A549 (cell line): ENCODE results near the gene GTF2IRD1. TPM values are rescaled to one million over a fixed set of nuclear protein-coding genes. Genes with fewer than 3 reads are reported as not detected.

Experiments used
- ATAC-seq, 2 experiments: fragments of 200-7000 bp in 1 of 2; fragments of >200 bp in 1 of 2; cut with Nextera tagmentation in 1 of 2; cut with Tn5 transposase in 1 of 2; 3 replicates each; pipeline versions ENCODE4 v1.8.0 to v1.9.1; 2018 to 2020; ENCODE audit warnings: mild to moderate bottlenecking in 1 of 2, moderate library complexity in 1 of 2
- CTCF ChIA-PET: fragments of 300-600 bp; sonication (Branson Sonifier 250); formaldehyde crosslinking; extraction: SDS; loops from one replicate; lab custom pipeline; 2021; ENCODE audit warnings: antibody characterized with exemption, inconsistent platforms; lab: Yijun Ruan, JAX
- POLR2A ChIA-PET: fragments of 350-600 bp; formaldehyde crosslinking; extraction: SDS; loops from one replicate; lab custom pipeline; 2021; ENCODE audit warnings: antibody characterized with exemption, inconsistent platforms; lab: Yijun Ruan, JAX
- DNase-seq, 2 experiments: peaks; one replicate each; pipeline versions ENCODE4 v3.0.0 to v3.0.0-alpha.2; 2011 to 2016; ENCODE audit warnings: low read depth in 1 of 2, low spot score in 1 of 2
- FAIRE-seq: peaks from 2 replicates; lab custom pipeline; 2011; peaks lifted over from hg19 to GRCh38; lab: Jason Lieb, UNC
- H3K27ac ChIP-seq, 2 experiments: fragments of >200 bp; sonication (Bioruptor Twin); formaldehyde crosslinking; 3 replicates each; pipeline ENCODE4 v1.5.1; 2016 to 2017
- H3K4me1 ChIP-seq: fragments of >200 bp; sonication (Bioruptor Twin); formaldehyde crosslinking; 3 replicates; pipeline ENCODE4 v1.6.1; 2016
- H3K4me2 ChIP-seq: fragments of >200 bp; sonication (Bioruptor Twin); formaldehyde crosslinking; 3 replicates; pipeline ENCODE4 v1.6.1; 2016
- H3K4me3 ChIP-seq: fragments of >200 bp; sonication (Bioruptor Twin); formaldehyde crosslinking; 3 replicates; pipeline ENCODE4 v1.5.1; 2016
- H3K9me3 ChIP-seq: fragments of >200 bp; sonication (Bioruptor Twin); formaldehyde crosslinking; 3 replicates; pipeline ENCODE4 v1.6.1; 2016
- BHLHE40 ChIP-seq: IDR thresholded peaks from 2 replicates; pipeline ENCODE4 v1.6.1; 2012; ENCODE audit warnings: low read depth, low read length, inconsistent platforms
- CEBPB ChIP-seq, 2 experiments: fragments of >200 bp in 1 of 2; sonication (Bioruptor Twin) in 1 of 2; formaldehyde crosslinking in 1 of 2; IDR thresholded peaks; 2 replicates each; pipeline ENCODE4 v1.6.1; 2012 to 2016
- CHD2 ChIP-seq: fragments of 150-350 bp; IDR thresholded peaks from 2 replicates; pipeline ENCODE4 v1.6.1; 2014; ENCODE audit warnings: low read length; ENCODE audit not compliant: partially characterized antibody
- EHF ChIP-seq: fragments of 250-450 bp; sonication (Bioruptor Pico); IDR thresholded peaks from 2 replicates; pipeline ENCODE4 v1.5.0; 2020; ENCODE audit warnings: mild to moderate bottlenecking
- EP300 ChIP-seq, 2 experiments: fragments of >200 bp; sonication (Bioruptor Twin); formaldehyde crosslinking; IDR thresholded peaks; 2 replicates in 1 of 2; 3 replicates in 1 of 2; pipeline ENCODE4 v1.6.1; 2016 to 2017
- FOSB ChIP-seq: fragments of 250-450 bp; sonication (Bioruptor Pico); IDR thresholded peaks from 2 replicates; pipeline ENCODE4 v1.5.0; 2020; ENCODE audit warnings: mild to moderate bottlenecking, moderate library complexity
- FOSL2 ChIP-seq, 2 experiments: fragments of 450-650 bp in 1 of 2; fragments of >200 bp in 1 of 2; sonication (Bioruptor Twin) in 1 of 2; formaldehyde crosslinking; IDR thresholded peaks; 2 replicates each; pipeline versions ENCODE4 v1.5.0 to v1.6.1; 2016 to 2020; ENCODE audit warnings: mild to moderate bottlenecking in 1 of 2, moderate library complexity in 1 of 2
- HES2 ChIP-seq: fragments of >200 bp; sonication (Bioruptor Twin); formaldehyde crosslinking; IDR thresholded peaks from 2 replicates; pipeline ENCODE4 v1.6.1; 2016
- HEYL ChIP-seq: fragments of 250-450 bp; sonication (Bioruptor Pico); IDR thresholded peaks from 2 replicates; pipeline ENCODE4 v1.8.0; 2021; ENCODE audit warnings: mild to moderate bottlenecking, moderate library complexity
- HOXB5 ChIP-seq: fragments of 250-450 bp; sonication (Bioruptor Pico); IDR thresholded peaks from 2 replicates; pipeline ENCODE4 v1.5.0; 2020; ENCODE audit warnings: mild to moderate bottlenecking, moderate library complexity
- JUN ChIP-seq, 2 experiments: fragments of >200 bp; sonication (Bioruptor Twin); formaldehyde crosslinking; IDR thresholded peaks; 2 replicates in 1 of 2; 3 replicates in 1 of 2; pipeline ENCODE4 v1.6.1; 2016 to 2017
- KDM5A ChIP-seq: fragments of 200-600 bp; sonication (generic); IDR thresholded peaks from 2 replicates; pipeline ENCODE4 v1.6.1; 2016; ENCODE audit warnings: antibody characterized with exemption, mild to moderate bottlenecking
- MAFK ChIP-seq: fragments of 450-650 bp; IDR thresholded peaks from 2 replicates; pipeline ENCODE4 v1.6.1; 2014; ENCODE audit not compliant: partially characterized antibody
- MYC ChIP-seq: IDR thresholded peaks from 2 replicates; pipeline ENCODE4 v1.6.1; 2012; ENCODE audit warnings: mild to moderate bottlenecking, inconsistent platforms, low read length, improper control_type of control experiment, borderline replicate concordance
- NPAS2 ChIP-seq: fragments of 250-450 bp; sonication (Bioruptor Pico); IDR thresholded peaks from 2 replicates; pipeline ENCODE4 v1.8.0; 2022; ENCODE audit warnings: mild to moderate bottlenecking, moderate library complexity, borderline replicate concordance
- NR3C1 ChIP-seq: fragments of >200 bp; sonication (Bioruptor Twin); formaldehyde crosslinking; IDR thresholded peaks from 3 replicates; pipeline ENCODE4 v1.6.1; 2017
- PBX3 ChIP-seq: IDR thresholded peaks from 2 replicates; pipeline ENCODE4 v1.6.1; 2012
- PHF8 ChIP-seq: fragments of 200-600 bp; sonication (generic); IDR thresholded peaks from 2 replicates; pipeline ENCODE4 v1.6.1; 2016; ENCODE audit warnings: low read depth, mild to moderate bottlenecking, antibody characterized with exemption, moderate library complexity, borderline replicate concordance
- POLR2A ChIP-seq: IDR thresholded peaks from 2 replicates; pipeline ENCODE4 v1.6.1; 2012; ENCODE audit warnings: mild to moderate bottlenecking, low read length
- RAD21 ChIP-seq, 2 experiments: fragments of >200 bp in 1 of 2; sonication (Bioruptor Twin) in 1 of 2; formaldehyde crosslinking in 1 of 2; IDR thresholded peaks in 1 of 2; conservative IDR thresholded peaks in 1 of 2; 2 replicates in 1 of 2; 3 replicates in 1 of 2; pipeline ENCODE4 v1.6.1; 2012 to 2018; ENCODE audit warnings: inconsistent platforms in 1 of 2
- RARB ChIP-seq: fragments of 250-450 bp; sonication (Bioruptor Pico); IDR thresholded peaks from 2 replicates; pipeline ENCODE4 v1.8.0; 2021; ENCODE audit warnings: mild to moderate bottlenecking, moderate library complexity
- RCOR1 ChIP-seq: fragments of 150-350 bp; IDR thresholded peaks from 2 replicates; pipeline ENCODE4 v1.6.1; 2014; ENCODE audit warnings: antibody characterized with exemption, low read length, low read depth
- RFX5 ChIP-seq: fragments of 450-650 bp; IDR thresholded peaks from 2 replicates; pipeline ENCODE4 v1.7.1; 2014; ENCODE audit warnings: antibody characterized with exemption, mild to moderate bottlenecking, moderate library complexity
- RNF2 ChIP-seq: fragments of 200-600 bp; sonication (generic); IDR thresholded peaks from 2 replicates; pipeline ENCODE4 v1.6.1; 2016; ENCODE audit warnings: low read depth, mild to moderate bottlenecking, antibody characterized with exemption, moderate library complexity, borderline replicate concordance
- SMC3 ChIP-seq: fragments of >200 bp; sonication (Bioruptor Twin); formaldehyde crosslinking; IDR thresholded peaks from 3 replicates; pipeline ENCODE4 v1.6.1; 2018; ENCODE audit warnings: inconsistent platforms
- ZNF302 ChIP-seq: fragments of 250-450 bp; sonication (Bioruptor Pico); IDR thresholded peaks from 2 replicates; pipeline ENCODE4 v1.9.0; 2021; ENCODE audit warnings: inconsistent platforms, mild to moderate bottlenecking, moderate library complexity
- ZSCAN20 ChIP-seq: fragments of 250-450 bp; sonication (Bioruptor Pico); IDR thresholded peaks from 2 replicates; pipeline ENCODE4 v1.8.0; 2022; ENCODE audit warnings: mild to moderate bottlenecking, moderate library complexity
- WGBS: methylation state at CpG from one replicate; pipeline ENCODE4 v1.1.6; 2017; ENCODE audit errors: missing lambda C conversion rate; 5-methylcytosine and 5-hydroxymethylcytosine counted together
- polyA plus RNA-seq, 4 experiments: library from polyadenylated mRNA; depleted of rRNA in 3 of 4; stranded (reverse); fragments of >200 nt; fragmentation: RNase III in 1 of 4; extraction: RNeasy Plus Mini Kit Qiagen cat#74134 plus additional on column Dnase treatment in 1 of 4; gene quantifications; 2 replicates in 3 of 4; 3 replicates in 1 of 4; pipeline ENCODE4 v1.2.3, GENCODE V29; 2011 to 2017
- TF ChIP-seq, protein P1 (sequence below): fragments of 150-350 bp; IDR thresholded peaks from 2 replicates; pipeline ENCODE4 v1.6.1; 2014; ENCODE audit warnings: low read depth, mild to moderate bottlenecking, low read length
- TF ChIP-seq, protein P2 (sequence below): IDR thresholded peaks from 2 replicates; pipeline ENCODE4 v1.6.1; 2012
- TF ChIP-seq, protein P3 (sequence below): fragments of 250-450 bp; sonication (Bioruptor Pico); IDR thresholded peaks from 2 replicates; pipeline ENCODE4 v1.5.0; 2021; ENCODE audit warnings: mild to moderate bottlenecking, moderate library complexity, borderline replicate concordance
- TF ChIP-seq, protein P4 (sequence below): fragments of 250-450 bp; sonication (Bioruptor Pico); IDR thresholded peaks from 2 replicates; pipeline ENCODE4 v1.5.0; 2020; ENCODE audit warnings: low read depth, mild to moderate bottlenecking, moderate library complexity
- TF ChIP-seq, protein P5 (sequence below): fragments of 450-650 bp; IDR thresholded peaks from 2 replicates; pipeline ENCODE4 v1.6.1; 2014; ENCODE audit warnings: antibody characterized with exemption
- TF ChIP-seq, protein P6 (sequence below): fragments of >200 bp; sonication (Bioruptor Twin); formaldehyde crosslinking; IDR thresholded peaks from 3 replicates; pipeline ENCODE4 v1.6.1; 2016

GTF2IRD1 gene
- polyA plus RNA-seq, 2 of the 4 experiments (the other 2 are of a cell fraction) = 19.9 to 20.5 TPM

- ChIA-PET CTCF (interaction anchor here (0.9 to 6.7 kb wide), 6 partner anchors 8 to 174 kb away, joined by 3 to 41 read pairs (median 4); no protein-coding TSS in a partner anchor), POLR2A (interaction anchor here (0.6 to 1.2 kb wide), 2 partner anchors 12 to 82 kb away, joined by 3 to 4 read pairs; no protein-coding TSS in a partner anchor)
- Histone ChIP-seq H3K4me3 (no peak overlapping the region), H3K27ac (peak overlapping the region; percentile 95 to 100), H3K9me3 (no peaks in the 10 kb centered on the region), H3K4me2 (peak overlapping the region; percentile 61), H3K4me1 (peaks cover 62% of the 10 kb centered on the region)
- DNase-seq (peak; percentile 76 to 83), ATAC-seq (peak; percentile 57 to 77), FAIRE-seq (no peak)
- WGBS = 52% methylated on average over 11 of the region's 11 CpGs
- TF ChIP-seq CEBPB (IDR thresholded peaks at IDR 0.05) (peak in 1 of 2 experiments; percentile 72; a peak in 1 of 4 replicates), HEYL (CRISPR knock-in tag) (no peak), SMC3 (peak; percentile 19; the same call in 2 of the 3 replicates), PBX3 (no peak), HES2 (no peak), JUN (IDR thresholded peaks at IDR 0.05) (peak in 1 of 2 experiments; percentile 31; a peak in 1 of 5 replicates), FOSL2 (IDR thresholded peaks at IDR 0.05) (no peak), FOSL2 (CRISPR knock-in tag; IDR thresholded peaks at IDR 0.05) (peak; percentile 90), RCOR1 (no peak), EP300 (IDR thresholded peaks at IDR 0.05) (no peak), POLR2A (no peak), PHF8 (no peak), EHF (no peak), ZSCAN20 (CRISPR knock-in tag) (no peak), MYC (no peak), RARB (CRISPR knock-in tag) (no peak), MAFK (peak; percentile 50), KDM5A (no peak), NPAS2 (CRISPR knock-in tag) (no peak), HOXB5 (CRISPR knock-in tag) (no peak), NR3C1 (no peak), ZNF302 (CRISPR knock-in tag) (no peak), FOSB (no peak), RAD21 (conservative IDR thresholded peaks at IDR 0.05 in 1 of 2, IDR thresholded peaks at IDR 0.05 in 1 of 2) (0 out of 5 replicates have a peak, but pooled peaks of 1 of the 2 experiments have one; percentile 14), BHLHE40 (no peak), CHD2 (no peak), RNF2 (no peak), RFX5 (no peak)
- TF ChIP-seq, protein P1, sequence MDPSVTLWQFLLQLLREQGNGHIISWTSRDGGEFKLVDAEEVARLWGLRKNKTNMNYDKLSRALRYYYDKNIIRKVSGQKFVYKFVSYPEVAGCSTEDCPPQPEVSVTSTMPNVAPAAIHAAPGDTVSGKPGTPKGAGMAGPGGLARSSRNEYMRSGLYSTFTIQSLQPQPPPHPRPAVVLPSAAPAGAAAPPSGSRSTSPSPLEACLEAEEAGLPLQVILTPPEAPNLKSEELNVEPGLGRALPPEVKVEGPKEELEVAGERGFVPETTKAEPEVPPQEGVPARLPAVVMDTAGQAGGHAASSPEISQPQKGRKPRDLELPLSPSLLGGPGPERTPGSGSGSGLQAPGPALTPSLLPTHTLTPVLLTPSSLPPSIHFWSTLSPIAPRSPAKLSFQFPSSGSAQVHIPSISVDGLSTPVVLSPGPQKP = no peak
- TF ChIP-seq, protein P2, sequence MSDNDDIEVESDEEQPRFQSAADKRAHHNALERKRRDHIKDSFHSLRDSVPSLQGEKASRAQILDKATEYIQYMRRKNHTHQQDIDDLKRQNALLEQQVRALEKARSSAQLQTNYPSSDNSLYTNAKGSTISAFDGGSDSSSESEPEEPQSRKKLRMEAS = 0 out of 2 replicates have a peak, but pooled peaks have one; percentile 24
- TF ChIP-seq, protein P3, sequence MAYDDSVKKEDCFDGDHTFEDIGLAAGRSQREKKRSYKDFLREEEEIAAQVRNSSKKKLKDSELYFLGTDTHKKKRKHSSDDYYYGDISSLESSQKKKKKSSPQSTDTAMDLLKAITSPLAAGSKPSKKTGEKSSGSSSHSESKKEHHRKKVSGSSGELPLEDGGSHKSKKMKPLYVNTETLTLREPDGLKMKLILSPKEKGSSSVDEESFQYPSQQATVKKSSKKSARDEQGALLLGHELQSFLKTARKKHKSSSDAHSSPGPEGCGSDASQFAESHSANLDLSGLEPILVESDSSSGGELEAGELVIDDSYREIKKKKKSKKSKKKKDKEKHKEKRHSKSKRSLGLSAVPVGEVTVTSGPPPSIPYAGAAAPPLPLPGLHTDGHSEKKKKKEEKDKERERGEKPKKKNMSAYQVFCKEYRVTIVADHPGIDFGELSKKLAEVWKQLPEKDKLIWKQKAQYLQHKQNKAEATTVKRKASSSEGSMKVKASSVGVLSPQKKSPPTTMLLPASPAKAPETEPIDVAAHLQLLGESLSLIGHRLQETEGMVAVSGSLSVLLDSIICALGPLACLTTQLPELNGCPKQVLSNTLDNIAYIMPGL = no peak
- TF ChIP-seq, protein P4, sequence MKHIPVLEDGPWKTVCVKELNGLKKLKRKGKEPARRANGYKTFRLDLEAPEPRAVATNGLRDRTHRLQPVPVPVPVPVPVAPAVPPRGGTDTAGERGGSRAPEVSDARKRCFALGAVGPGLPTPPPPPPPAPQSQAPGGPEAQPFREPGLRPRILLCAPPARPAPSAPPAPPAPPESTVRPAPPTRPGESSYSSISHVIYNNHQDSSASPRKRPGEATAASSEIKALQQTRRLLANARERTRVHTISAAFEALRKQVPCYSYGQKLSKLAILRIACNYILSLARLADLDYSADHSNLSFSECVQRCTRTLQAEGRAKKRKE (CRISPR knock-in tag) = no peak
- TF ChIP-seq, protein P5, sequence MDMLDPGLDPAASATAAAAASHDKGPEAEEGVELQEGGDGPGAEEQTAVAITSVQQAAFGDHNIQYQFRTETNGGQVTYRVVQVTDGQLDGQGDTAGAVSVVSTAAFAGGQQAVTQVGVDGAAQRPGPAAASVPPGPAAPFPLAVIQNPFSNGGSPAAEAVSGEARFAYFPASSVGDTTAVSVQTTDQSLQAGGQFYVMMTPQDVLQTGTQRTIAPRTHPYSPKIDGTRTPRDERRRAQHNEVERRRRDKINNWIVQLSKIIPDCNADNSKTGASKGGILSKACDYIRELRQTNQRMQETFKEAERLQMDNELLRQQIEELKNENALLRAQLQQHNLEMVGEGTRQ = no peak
- TF ChIP-seq, protein P6, sequence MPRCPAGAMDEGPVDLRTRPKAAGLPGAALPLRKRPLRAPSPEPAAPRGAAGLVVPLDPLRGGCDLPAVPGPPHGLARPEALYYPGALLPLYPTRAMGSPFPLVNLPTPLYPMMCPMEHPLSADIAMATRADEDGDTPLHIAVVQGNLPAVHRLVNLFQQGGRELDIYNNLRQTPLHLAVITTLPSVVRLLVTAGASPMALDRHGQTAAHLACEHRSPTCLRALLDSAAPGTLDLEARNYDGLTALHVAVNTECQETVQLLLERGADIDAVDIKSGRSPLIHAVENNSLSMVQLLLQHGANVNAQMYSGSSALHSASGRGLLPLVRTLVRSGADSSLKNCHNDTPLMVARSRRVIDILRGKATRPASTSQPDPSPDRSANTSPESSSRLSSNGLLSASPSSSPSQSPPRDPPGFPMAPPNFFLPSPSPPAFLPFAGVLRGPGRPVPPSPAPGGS = no peak
Measured at GRCh38 chr7:74575083-74575784, 121.5 kb downstream of the GTF2IRD1 start.
